Glomerular endothelial cell (primary cell): ENCODE measurements around the gene MPDZ. TPM values are rescaled to one million over a fixed set of nuclear protein-coding genes. Genes with fewer than 3 reads are reported as not detected.

ENCODE experiments used
- DNase-seq: peaks from one replicate; pipeline ENCODE4 v3.0.0-alpha.2; 2011; ENCODE audit warnings: low read depth, low spot score; ENCODE audit errors: extremely low read depth
- total RNA-seq: library from RNA; depleted of rRNA; stranded (reverse); fragments of >200 nt; gene quantifications from 2 replicates; pipeline ENCODE4 v1.2.3, GENCODE V29; 2015

Gene MPDZ
- total RNA-seq, 1 donor from 2014 or later = 50.1 TPM

- no peak for DNase-seq
These were observed 138.5 kb downstream of the MPDZ start for GRCh38 chr9:13140843-13141592.

- peak; percentile 88 for DNase-seq
These were observed 139.8 kb downstream of the MPDZ start for GRCh38 chr9:13139641-13140171.

- no peak for DNase-seq
These were observed 142.1 kb downstream of the MPDZ start for GRCh38 chr9:13137426-13137825.

GRCh38 chr9:13131991-13132390 lies 147.5 kb downstream of the MPDZ start:
- no peak for DNase-seq

GRCh38 chr9:13131416-13131815 lies 148.1 kb downstream of the MPDZ start:
- DNase-seq = no peak

- DNase-seq = no peak
These were observed 151.1 kb downstream of the MPDZ start for GRCh38 chr9:13128266-13128860.

- DNase-seq = no peak
These were observed 152.4 kb downstream of the MPDZ start for GRCh38 chr9:13127131-13127530.

- no peak for DNase-seq
These were observed 154.2 kb downstream of the MPDZ start for GRCh38 chr9:13125261-13125660.

GRCh38 chr9:13122756-13123369 lies 156.6 kb downstream of the MPDZ start:
- DNase-seq = no peak

- no peak for DNase-seq
These were observed 161.2 kb downstream of the MPDZ start for GRCh38 chr9:13118313-13118712.

- DNase-seq = no peak
These were observed 163.2 kb downstream of the MPDZ start for GRCh38 chr9:13116292-13116691.

GRCh38 chr9:13113751-13114150 lies 165.7 kb downstream of the MPDZ start:
- no peak for DNase-seq

GRCh38 chr9:13113216-13113615 lies 166.3 kb downstream of the MPDZ start:
- DNase-seq = no peak

GRCh38 chr9:13111778-13112177 lies 167.7 kb downstream of the MPDZ start:
- DNase-seq = no peak

- DNase-seq = no peak
These were observed 168.6 kb downstream of the MPDZ start for GRCh38 chr9:13110766-13111417.

- no peak for DNase-seq
These were observed 169.7 kb downstream of the MPDZ start for GRCh38 chr9:13109781-13110180.

- DNase-seq = no peak
These were observed 172.5 kb downstream of the MPDZ start for GRCh38 chr9:13107008-13107407.

GRCh38 chr9:13100914-13101572 lies 178.4 kb downstream of the MPDZ start:
- no peak for DNase-seq

- DNase-seq = no peak
These were observed 184.4 kb downstream of the MPDZ start for GRCh38 chr9:13095056-13095455.

GRCh38 chr9:13090628-13091027 lies 188.9 kb downstream of the MPDZ start:
- DNase-seq = no peak

GRCh38 chr9:13089666-13090065 lies 189.8 kb downstream of the MPDZ start:
- DNase-seq = no peak
